BE2C (cell line): ENCODE data around the gene ABHD1.

ENCODE experiments used
- DNase-seq: peaks from one replicate; pipeline ENCODE4 v3.0.0-alpha.2; 2020
- H3K27me3 ChIP-seq: fragments of 250-450 bp; sonication (Bioruptor Pico); 2 replicates; pipeline ENCODE4 v1.5.1; 2020; ENCODE audit warnings: mild to moderate bottlenecking
- H3K36me3 ChIP-seq: fragments of 250-450 bp; sonication (Bioruptor Pico); 2 replicates; pipeline ENCODE4 v1.5.1; 2020; ENCODE audit warnings: mild to moderate bottlenecking
- H3K4me1 ChIP-seq: fragments of 250-450 bp; sonication (Bioruptor Pico); 2 replicates; pipeline ENCODE4 v1.5.1; 2020
- H3K4me3 ChIP-seq: 2 replicates; pipeline ENCODE4 v1.5.1; 2011; ENCODE audit warnings: low read depth, low read length
- H3K9me3 ChIP-seq: fragments of 250-450 bp; sonication (Bioruptor Pico); 2 replicates; pipeline ENCODE4 v1.5.1; 2020
- CTCF ChIP-seq: IDR thresholded peaks from 2 replicates; pipeline ENCODE4 v1.5.1; 2012; ENCODE audit warnings: mild to moderate bottlenecking, low read depth, low read length

ABHD1 gene

DNA sequence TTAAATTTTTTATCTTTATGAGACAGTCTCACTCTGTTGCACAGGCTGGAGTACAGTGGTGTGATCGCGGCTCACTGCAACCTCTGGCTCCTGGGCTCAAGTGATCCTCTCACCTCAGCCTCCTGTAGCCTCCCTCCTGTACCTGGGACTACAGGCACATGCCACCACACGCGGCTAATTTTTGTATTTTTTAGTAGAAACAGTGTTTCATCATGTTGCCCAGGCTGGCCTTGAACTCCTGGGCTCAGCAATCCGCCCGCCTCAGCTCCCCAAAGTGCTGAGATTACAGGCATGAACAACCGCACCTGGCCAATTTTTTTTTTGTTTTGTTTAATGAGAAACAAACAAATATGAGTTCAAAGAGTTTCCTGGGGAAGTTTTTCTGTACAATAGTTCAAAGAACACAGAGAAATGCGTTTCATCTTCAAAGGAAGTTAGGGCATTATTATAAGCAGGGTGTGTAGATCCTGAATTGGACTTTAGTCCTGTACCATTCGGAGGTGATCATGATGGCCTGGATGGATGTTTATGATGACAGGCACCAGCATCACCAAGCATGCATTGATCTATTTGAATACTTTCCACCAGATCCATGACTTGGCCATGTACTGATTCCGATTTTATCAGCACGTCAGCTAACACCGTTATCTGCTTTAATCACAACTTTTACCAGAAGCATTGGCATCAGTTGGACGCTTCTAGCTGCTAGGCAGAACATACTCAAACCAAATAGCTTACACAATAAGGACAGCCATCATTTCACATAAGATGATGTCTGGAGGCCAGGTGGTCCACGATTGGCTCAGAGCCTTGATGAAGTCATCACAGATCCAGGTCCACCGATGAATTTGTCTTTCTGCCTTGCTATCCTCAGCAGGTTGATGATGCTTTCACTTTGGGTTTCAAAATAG lies 54.1 kb downstream of the ABHD1 start:
- no peaks in the 10 kb centered on the region for H3K36me3 ChIP-seq
- H3K4me3 ChIP-seq, result no peak overlapping the region
- no peaks in the 10 kb centered on the region for H3K9me3 ChIP-seq
- H3K27me3 ChIP-seq, result no peaks in the 10 kb centered on the region
- H3K4me1 ChIP-seq, result no peaks in the 10 kb centered on the region
- DNase-seq, result no peak
- TF ChIP-seq CTCF, result no peak

DNA sequence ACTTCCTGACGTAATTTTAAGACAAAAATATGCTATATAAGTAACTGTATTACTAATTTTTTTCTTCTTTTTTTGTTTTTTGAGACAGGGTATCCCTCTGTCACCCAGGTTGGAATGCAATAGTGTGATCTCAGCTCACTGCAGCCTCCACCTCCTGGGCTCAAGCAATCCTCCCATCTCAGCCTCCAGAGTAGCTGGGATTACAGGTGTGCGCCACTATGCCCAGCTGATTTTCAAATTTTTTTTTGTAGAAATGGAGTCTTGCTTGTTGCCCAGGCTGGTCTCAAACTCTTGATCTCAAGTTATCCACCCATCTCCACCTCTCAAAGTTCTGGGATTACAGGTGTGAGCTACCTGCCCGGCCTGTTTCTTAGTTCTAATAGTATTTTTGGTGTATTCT lies 54.9 kb downstream of the ABHD1 start:
- Histone ChIP-seq H3K4me1 (no peaks in the 10 kb centered on the region), H3K4me3 (no peak overlapping the region), H3K27me3 (no peaks in the 10 kb centered on the region), H3K36me3 (no peaks in the 10 kb centered on the region), H3K9me3 (no peaks in the 10 kb centered on the region)
- no peak for DNase-seq
- no peak for TF ChIP-seq CTCF

GRCh38 chr2:27179344-27180000 lies 55.9 kb downstream of the ABHD1 start:
- Histone ChIP-seq H3K9me3 (no peaks in the 10 kb centered on the region), H3K36me3 (no peaks in the 10 kb centered on the region), H3K4me1 (peaks cover 3% of the 10 kb centered on the region; the same call in 1 of the 2 replicates), H3K4me3 (no peak overlapping the region), H3K27me3 (no peaks in the 10 kb centered on the region)
- TF ChIP-seq CTCF, result no peak
- no peak for DNase-seq
